Measurements from ENCODE around the gene RAP2A. TPM values are rescaled to one million over a fixed set of nuclear protein-coding genes. Genes with fewer than 3 reads are reported as not detected.
A peak's percentile ranks its signal among the peaks of the same experiment; 100 is the strongest.

RAP2A gene
- total and polyA plus RNA-seq, 4 donors, result 7.5 to 46.0 (median 23.7) TPM

- TF ChIP-seq CTCF (IDR thresholded peaks at IDR 0.05; ENCODE audit: control extremely low read depth, extremely low read depth), result no peak
- H3K9ac ChIP-seq (ENCODE audit: insufficient read depth in 1 of 2, low read length in 2 of 2), result no peak overlapping the region
- peak overlapping the region in 1 of 2 donors; percentile 28 for H3K27ac ChIP-seq (ENCODE audit: low read depth in 1 of 2, low read length in 1 of 2)
- no peak for DNase-seq
- H3K36me3 ChIP-seq (ENCODE audit: control insufficient read depth in 4 of 4, insufficient read depth in 4 of 4, low read length in 4 of 4), result no peaks in the 10 kb centered on the region
- H3K4me3 ChIP-seq, result no peak overlapping the region
- no peaks in the 10 kb centered on the region for H3K27me3 ChIP-seq (ENCODE audit: control insufficient read depth in 3 of 3, insufficient read depth in 3 of 3, low read length in 2 of 3)
- WGBS, 2 donors, result 88 to 95% methylated on average over 2 of the region's 2 CpGs
- H3K4me1 ChIP-seq (ENCODE audit: control insufficient read depth in 5 of 5, insufficient read depth in 5 of 5, low read length in 5 of 5), result peaks cover 0 to 13% (median 0%) of the 10 kb centered on the region in 5 donors
- no peaks in the 10 kb centered on the region for H3K9me3 ChIP-seq (ENCODE audit: control insufficient read depth in 4 of 4, insufficient read depth in 3 of 4, low read length in 3 of 4)
- ATAC-seq (ENCODE audit: insufficient read depth, low FRiP score), result no peak
Measured at GRCh38 chr13:97407540-97407939, 26.4 kb upstream of the RAP2A start.

GRCh38 chr13:97408938-97409337 lies 25.0 kb upstream of the RAP2A start:
- no peak for TF ChIP-seq CTCF (IDR thresholded peaks at IDR 0.05; ENCODE audit: control extremely low read depth, extremely low read depth)
- H3K9ac ChIP-seq (ENCODE audit: insufficient read depth in 1 of 2, low read length in 2 of 2), result no peak overlapping the region
- DNase-seq, result no peak
- WGBS, 2 donors, result 98 to 99% methylated on average over 2 of the region's 2 CpGs
- H3K27me3 ChIP-seq (ENCODE audit: control insufficient read depth in 3 of 3, insufficient read depth in 3 of 3, low read length in 2 of 3), result no peaks in the 10 kb centered on the region
- H3K4me1 ChIP-seq (ENCODE audit: control insufficient read depth in 5 of 5, insufficient read depth in 5 of 5, low read length in 5 of 5), result peaks cover 0 to 12% (median 0%) of the 10 kb centered on the region in 5 donors
- no peak overlapping the region for H3K4me3 ChIP-seq
- no peak for ATAC-seq (ENCODE audit: insufficient read depth, low FRiP score)
- H3K36me3 ChIP-seq (ENCODE audit: control insufficient read depth in 4 of 4, insufficient read depth in 4 of 4, low read length in 4 of 4), result no peaks in the 10 kb centered on the region
- H3K9me3 ChIP-seq (ENCODE audit: control insufficient read depth in 4 of 4, insufficient read depth in 3 of 4, low read length in 3 of 4), result no peaks in the 10 kb centered on the region
- no peak overlapping the region for H3K27ac ChIP-seq (ENCODE audit: low read depth in 1 of 2, low read length in 1 of 2)

GRCh38 chr13:97411984-97412383 lies 22.0 kb upstream of the RAP2A start:
- no peak overlapping the region for H3K4me3 ChIP-seq
- TF ChIP-seq CTCF (IDR thresholded peaks at IDR 0.05; ENCODE audit: control extremely low read depth, extremely low read depth), result no peak
- no peaks in the 10 kb centered on the region for H3K4me1 ChIP-seq (ENCODE audit: control insufficient read depth in 5 of 5, insufficient read depth in 5 of 5, low read length in 5 of 5)
- H3K9ac ChIP-seq (ENCODE audit: insufficient read depth in 1 of 2, low read length in 2 of 2), result no peak overlapping the region
- no peak for ATAC-seq (ENCODE audit: insufficient read depth, low FRiP score)
- 77 to 80% methylated on average over 6 of the region's 6 CpGs for WGBS, 2 donors
- H3K36me3 ChIP-seq (ENCODE audit: control insufficient read depth in 4 of 4, insufficient read depth in 4 of 4, low read length in 4 of 4), result no peaks in the 10 kb centered on the region
- no peak for DNase-seq
- no peak overlapping the region for H3K27ac ChIP-seq (ENCODE audit: low read depth in 1 of 2, low read length in 1 of 2)
- no peaks in the 10 kb centered on the region for H3K9me3 ChIP-seq (ENCODE audit: control insufficient read depth in 4 of 4, insufficient read depth in 3 of 4, low read length in 3 of 4)
- H3K27me3 ChIP-seq (ENCODE audit: control insufficient read depth in 3 of 3, insufficient read depth in 3 of 3, low read length in 2 of 3), result no peaks in the 10 kb centered on the region

- Histone ChIP-seq H3K9me3 (ENCODE audit: control insufficient read depth in 4 of 4, insufficient read depth in 3 of 4, low read length in 3 of 4) (no peaks in the 10 kb centered on the region), H3K36me3 (ENCODE audit: control insufficient read depth in 4 of 4, insufficient read depth in 4 of 4, low read length in 4 of 4) (no peaks in the 10 kb centered on the region), H3K4me1 (ENCODE audit: control insufficient read depth in 5 of 5, insufficient read depth in 5 of 5, low read length in 5 of 5) (no peaks in the 10 kb centered on the region), H3K9ac (ENCODE audit: insufficient read depth in 1 of 2, low read length in 2 of 2) (no peak overlapping the region), H3K27me3 (ENCODE audit: control insufficient read depth in 3 of 3, insufficient read depth in 3 of 3, low read length in 2 of 3) (no peaks in the 10 kb centered on the region), H3K4me3 (no peak overlapping the region), H3K27ac (ENCODE audit: low read depth in 1 of 2, low read length in 1 of 2) (peak overlapping the region in 1 of 2 donors; percentile 12)
- DNase-seq (no peak), ATAC-seq (ENCODE audit: insufficient read depth, low FRiP score) (no peak)
- TF ChIP-seq CTCF (IDR thresholded peaks at IDR 0.05; ENCODE audit: control extremely low read depth, extremely low read depth), result no peak
- WGBS, 2 donors, result 17 to 36% methylated on average over 1 of the region's 1 CpG
Measured at GRCh38 chr13:97413694-97414093, 20.3 kb upstream of the RAP2A start.
